Gastroesophageal sphincter (tissue), 3 donors: ENCODE data around the gene RAB36.

ENCODE experiments used
- POLR2AphosphoS5 ChIP-seq: sonication (generic); formaldehyde crosslinking; IDR thresholded peaks from one replicate; pipeline ENCODE4 v1.6.1; 2017; ENCODE audit warnings: antibody characterized with exemption
- TF ChIP-seq, protein P1 (sequence below), 4 experiments: fragments of 200-600 bp in 2 of 4; fragments of 450-650 bp in 2 of 4; sonication (generic) in 1 of 4; IDR thresholded peaks; one replicate each; pipeline ENCODE4 v1.5.1; 2017 to 2019; ENCODE audit warnings: antibody characterized with exemption in 4 of 4, mild to moderate bottlenecking in 2 of 4, moderate library complexity in 2 of 4

DNA sequence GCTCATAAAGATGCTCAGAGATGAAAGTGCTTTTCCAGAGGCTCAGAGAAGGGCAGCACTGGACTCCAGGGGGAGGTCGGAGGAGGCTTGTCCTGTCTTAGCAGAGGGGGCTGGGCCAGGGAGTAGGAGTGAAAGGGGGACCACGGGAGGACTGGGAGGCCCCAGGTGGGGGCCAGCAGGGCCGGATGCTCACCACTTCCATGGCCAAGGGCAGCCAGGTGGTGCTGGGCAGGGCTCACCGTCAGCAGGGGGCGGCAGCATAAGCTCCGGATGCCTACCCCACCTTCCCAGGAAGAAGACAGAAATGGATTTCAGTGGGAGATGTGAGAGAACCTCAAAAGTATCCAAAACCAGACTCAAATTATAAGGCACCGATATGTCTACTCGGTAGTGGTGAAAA is 11.0 kb downstream of the RAB36 start:
- TF ChIP-seq POLR2AphosphoS5 = no peak
- TF ChIP-seq, protein P1, sequence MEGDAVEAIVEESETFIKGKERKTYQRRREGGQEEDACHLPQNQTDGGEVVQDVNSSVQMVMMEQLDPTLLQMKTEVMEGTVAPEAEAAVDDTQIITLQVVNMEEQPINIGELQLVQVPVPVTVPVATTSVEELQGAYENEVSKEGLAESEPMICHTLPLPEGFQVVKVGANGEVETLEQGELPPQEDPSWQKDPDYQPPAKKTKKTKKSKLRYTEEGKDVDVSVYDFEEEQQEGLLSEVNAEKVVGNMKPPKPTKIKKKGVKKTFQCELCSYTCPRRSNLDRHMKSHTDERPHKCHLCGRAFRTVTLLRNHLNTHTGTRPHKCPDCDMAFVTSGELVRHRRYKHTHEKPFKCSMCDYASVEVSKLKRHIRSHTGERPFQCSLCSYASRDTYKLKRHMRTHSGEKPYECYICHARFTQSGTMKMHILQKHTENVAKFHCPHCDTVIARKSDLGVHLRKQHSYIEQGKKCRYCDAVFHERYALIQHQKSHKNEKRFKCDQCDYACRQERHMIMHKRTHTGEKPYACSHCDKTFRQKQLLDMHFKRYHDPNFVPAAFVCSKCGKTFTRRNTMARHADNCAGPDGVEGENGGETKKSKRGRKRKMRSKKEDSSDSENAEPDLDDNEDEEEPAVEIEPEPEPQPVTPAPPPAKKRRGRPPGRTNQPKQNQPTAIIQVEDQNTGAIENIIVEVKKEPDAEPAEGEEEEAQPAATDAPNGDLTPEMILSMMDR (IDR thresholded peaks at IDR 0.05) = no peak
